HG02678 (cell line): ENCODE measurements around the gene OR52M1.
"Not testable (repeated sequence)": the region's sequence is repeated elsewhere in the genome, so short reads cannot be mapped to it uniquely, and the experiment has no call there.

Source experiments
- ATAC-seq: cut with Tn5 transposase; IDR thresholded peaks from one replicate; pipeline ENCODE4 v1.9.1; 2021; ENCODE audit warnings: mild to moderate bottlenecking, moderate library complexity; ENCODE audit not compliant: unreplicated experiment

Gene OR52M1, protein sequence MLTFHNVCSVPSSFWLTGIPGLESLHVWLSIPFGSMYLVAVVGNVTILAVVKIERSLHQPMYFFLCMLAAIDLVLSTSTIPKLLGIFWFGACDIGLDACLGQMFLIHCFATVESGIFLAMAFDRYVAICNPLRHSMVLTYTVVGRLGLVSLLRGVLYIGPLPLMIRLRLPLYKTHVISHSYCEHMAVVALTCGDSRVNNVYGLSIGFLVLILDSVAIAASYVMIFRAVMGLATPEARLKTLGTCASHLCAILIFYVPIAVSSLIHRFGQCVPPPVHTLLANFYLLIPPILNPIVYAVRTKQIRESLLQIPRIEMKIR

DNA sequence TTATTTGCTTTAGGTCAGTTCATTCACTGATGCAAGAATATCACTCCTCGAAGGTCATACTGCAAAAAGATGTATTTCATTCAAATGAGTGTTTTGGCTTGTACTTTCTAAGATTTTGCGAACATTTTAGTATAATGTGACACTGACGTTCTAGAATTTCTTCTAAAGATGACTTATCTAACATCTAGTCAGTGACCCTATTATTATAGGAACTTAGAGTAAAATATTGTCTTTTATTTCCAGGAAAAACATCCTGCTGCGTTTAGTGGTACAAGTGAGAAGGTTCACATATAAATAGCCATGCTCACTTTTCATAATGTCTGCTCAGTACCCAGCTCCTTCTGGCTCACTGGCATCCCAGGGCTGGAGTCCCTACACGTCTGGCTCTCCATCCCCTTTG lies at the start of gene OR52M1:
Gene OR52M1, plus strand, starts transcription at position 301 of the 400 bp plus-strand sequence. Its CDS starts 0 bp downstream, at position 301.
- ATAC-seq = no peak

DNA sequence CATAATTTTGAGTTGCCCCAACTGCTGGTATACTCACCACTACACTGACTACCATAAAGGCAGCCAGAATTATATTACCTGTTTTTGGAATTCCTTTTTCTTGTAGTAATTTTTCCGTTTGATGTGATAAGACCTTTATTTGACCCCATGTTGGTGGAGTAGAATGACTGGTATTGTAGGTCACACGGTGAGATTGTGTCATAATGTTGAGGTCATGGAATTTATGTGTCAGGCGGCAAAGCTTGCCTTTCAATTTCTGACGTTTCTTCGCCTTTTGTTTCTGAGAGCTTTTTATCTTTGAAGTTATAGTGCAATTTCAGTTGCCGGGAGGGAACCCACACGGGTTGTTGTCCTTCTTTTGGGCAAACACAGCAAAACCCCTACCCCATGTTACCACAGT lies 49.5 kb upstream of the OR52M1 start:
- no peak for ATAC-seq

DNA sequence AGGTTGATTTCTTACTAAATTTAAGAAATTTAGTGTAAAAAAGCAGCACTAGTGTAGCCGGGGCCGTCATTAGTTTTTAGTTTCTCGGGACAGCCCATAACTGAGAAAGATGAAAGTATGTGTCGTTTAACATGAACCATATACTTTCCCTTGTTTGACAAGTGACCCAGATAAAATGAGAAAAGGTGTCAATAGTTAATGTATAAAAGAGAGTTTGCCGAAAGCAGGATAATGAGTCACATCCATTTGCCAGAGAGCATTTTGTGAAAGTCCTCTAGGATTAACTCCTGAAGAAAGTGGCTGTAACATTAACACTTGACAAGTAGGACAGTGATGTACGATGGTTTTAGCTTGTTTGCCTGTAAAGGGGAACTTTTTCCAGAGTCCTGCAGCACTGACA lies 49.0 kb upstream of the OR52M1 start:
- no peak for ATAC-seq

DNA sequence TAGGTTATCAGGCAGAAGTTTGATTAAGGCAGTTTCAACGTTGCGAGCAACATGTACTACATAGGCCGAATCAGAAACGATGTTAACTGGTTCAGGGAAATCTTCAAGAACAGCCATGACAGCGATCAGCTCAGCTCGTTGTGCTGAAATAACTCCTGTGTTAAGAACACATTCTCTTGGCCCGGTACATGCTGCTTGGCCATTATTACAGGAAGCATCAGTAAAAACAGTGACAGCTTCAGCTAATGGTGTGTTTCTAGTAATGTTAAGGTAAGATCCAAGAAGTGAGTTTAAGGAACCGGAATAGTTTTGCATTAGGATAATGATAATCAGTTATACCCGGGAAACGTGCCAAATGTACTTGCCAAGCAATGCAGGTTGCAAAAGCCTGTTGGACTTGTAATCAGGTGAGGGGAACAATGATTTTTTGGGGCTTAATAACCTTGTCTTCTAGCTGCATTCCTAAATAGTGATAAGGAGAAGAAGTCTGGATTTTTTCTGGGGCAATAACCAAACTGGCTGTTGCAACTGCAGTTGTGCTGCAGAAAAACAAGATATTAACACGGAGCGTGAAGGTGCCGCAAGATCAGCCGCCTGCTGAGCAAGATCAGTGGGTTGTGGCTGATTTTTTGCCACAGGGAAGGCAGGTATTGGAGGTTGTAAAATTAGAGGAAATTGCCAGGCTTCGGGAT lies 48.3 kb upstream of the OR52M1 start:
- no peak for ATAC-seq

DNA sequence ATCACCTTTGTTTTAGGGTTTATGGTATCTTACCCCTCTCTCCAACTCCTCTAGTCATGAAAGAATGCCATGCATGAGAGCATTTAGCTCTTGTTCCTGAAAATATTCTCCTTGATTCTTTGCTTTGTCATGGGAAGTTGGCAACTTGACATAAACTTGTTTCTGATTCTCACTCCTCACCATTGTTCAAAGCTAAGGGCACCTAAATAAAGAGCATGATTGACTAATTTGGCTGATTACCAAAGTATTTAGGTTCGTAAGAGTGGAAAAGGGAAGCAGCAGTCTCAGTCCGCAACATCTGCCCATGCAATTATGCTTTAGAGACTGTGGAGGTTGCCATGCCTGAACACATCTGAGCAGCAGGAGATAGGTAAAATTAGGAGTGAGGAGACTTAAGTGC lies 36.1 kb upstream of the OR52M1 start:
- no peak for ATAC-seq

DNA sequence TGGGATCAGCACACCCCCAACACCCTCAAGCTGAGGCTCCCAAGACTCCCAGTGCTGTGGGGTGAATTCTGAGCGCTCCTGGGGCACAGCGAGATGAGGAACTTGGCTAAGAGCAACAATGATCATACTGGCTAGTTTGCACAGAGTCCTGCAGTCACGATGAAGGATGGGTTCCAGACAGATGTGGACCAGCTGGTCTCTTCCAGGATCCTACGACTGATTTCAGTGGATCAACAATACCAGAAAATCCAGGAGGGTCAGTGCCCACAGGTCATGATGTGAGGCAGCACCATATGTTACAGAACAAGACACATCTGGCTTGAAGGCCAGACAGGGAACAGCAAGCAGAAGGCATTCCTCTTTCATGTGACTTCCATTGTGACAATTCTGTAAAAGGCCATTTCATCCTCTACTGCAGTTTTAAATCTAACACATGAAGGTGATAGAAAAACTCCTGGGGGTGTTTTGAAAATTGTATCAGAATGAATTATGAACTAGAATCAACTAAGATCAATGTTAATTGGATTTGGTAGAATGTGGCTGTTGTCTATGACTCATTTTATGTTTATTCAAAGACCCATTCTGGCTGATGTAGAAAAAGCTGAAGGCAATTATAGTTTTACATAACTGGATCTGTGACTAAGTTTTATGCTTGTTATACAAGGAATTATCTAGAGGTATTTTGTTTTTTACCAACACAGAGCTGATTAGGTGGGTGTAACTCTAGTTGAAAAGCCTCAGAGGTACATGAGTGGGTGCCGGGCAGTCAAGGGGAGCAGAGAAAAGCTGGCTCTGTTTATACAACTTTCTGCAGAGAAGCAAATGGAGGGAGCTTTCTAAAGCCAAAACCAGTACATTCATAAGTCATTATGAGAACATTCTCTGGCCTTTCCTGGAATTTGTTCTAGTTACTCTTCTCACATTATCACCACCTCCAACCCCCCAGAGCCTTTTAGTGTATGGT lies 33.4 kb upstream of the OR52M1 start:
- ATAC-seq = no peak

DNA sequence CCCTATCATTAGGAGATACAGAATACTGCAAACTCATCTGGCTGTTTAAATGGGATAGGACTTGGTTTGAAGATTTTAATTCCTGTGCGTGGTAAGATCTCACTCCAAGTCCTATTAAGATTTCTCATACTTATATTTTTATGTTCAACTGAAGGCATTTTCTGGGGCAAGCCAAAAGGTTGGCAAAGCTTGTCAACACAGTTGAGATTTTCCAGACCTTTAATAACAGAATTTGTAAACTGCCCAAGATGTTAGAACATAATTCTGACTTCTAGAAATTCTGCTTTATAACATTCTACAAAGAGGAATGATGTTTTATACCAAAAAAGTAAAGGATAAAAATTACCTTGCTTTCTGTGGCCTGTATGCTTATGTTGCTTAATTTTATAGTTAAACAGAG lies 30.8 kb upstream of the OR52M1 start:
- ATAC-seq = no peak

DNA sequence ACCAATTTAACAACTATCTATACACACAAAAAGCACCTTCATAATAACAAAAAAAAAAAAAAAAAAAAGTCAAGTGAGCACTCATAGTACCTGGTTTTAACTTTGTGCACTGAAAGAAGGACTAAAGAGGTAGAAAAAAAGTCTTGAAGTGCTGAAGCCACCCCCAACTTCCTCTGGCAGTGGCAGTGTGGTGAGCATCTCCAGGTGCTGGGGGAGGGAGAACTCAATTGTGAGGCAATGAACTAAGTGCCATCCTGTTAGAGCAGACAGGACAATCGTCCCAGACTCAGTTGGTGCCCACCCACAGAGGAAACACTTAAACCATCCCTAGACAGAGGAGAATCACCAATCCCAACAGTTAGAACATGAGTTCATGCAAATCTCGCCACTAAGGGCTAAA lies 22.7 kb upstream of the OR52M1 start:
- no peak for ATAC-seq

DNA sequence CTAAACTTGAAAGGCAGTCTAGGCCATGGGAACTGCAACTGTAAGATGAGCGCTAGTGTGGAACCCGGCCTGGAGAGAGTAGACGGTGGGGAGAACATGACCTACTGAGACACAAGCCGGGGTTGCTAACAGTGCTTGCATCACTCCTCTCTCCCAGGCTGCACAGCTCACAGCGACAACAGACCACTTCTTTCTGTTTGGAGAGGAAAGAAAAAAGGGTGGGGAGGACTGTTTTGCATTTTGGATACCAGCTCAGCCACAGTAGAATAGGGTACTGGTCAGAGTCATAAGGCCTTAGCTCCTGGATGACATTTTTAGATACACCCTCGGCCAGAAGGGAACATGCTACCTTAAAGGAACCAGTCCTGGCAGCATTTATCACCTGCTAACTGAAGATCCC lies 22.2 kb upstream of the OR52M1 start:
- ATAC-seq = no peak

DNA sequence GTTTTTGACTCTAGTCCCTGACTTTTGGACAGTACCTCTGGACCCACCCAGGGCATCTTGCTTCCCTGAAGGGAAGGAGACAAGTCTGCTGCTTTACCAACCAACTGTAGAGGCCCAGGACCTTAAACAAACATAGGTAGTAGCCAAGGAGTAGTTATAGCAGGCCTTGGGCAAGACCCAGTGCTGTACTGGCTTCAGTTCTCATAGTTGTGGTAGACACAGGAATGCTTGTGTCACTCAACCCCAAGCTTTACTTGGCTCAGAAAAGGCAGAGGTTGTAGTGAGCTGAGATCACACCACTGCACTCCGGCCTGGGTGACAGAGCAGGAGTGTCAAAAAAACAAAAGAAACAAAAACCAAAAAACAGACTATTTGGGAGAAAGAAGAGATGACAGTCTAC lies 21.3 kb upstream of the OR52M1 start:
- no peak for ATAC-seq

DNA sequence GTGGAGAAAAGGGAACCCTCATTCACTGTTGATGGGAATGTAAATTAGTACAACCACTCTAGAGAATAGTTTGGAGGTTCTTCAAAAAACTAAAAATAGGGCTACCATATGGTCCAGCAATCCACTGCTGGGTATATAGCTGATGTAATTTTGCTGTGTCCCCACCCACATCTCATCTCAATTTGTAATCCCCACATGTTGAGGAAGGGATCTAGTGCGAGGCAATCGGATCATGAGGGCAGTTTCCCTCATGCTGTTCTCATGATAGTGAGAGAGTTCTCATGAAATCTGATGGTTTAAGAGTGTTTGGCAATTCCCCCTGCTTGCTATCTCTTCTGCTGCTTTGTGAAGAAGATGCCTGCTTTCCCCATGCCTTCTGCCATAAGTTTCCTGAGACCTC lies 17.1 kb upstream of the OR52M1 start:
- no peak for ATAC-seq

DNA sequence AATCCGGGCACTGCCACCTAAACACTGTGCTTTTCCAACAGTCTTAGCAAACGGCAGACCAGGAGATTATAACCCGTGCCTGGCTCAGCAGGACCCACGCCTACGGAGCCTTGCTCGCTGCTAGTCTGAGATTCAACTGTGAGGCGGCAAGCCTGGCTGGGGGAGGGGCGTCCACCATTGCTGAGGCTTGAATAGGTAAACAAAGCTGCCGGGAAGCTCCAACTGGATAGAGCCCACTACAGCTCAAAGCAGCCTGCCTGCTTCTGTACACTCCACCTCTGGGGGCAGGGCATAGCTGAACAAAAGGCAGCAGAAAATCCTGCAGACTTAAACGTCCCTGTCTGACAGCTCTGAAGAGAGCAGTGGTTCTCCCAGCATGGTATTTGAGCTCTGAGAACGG lies 13.3 kb upstream of the OR52M1 start:
- not testable (repeated sequence) for ATAC-seq

DNA sequence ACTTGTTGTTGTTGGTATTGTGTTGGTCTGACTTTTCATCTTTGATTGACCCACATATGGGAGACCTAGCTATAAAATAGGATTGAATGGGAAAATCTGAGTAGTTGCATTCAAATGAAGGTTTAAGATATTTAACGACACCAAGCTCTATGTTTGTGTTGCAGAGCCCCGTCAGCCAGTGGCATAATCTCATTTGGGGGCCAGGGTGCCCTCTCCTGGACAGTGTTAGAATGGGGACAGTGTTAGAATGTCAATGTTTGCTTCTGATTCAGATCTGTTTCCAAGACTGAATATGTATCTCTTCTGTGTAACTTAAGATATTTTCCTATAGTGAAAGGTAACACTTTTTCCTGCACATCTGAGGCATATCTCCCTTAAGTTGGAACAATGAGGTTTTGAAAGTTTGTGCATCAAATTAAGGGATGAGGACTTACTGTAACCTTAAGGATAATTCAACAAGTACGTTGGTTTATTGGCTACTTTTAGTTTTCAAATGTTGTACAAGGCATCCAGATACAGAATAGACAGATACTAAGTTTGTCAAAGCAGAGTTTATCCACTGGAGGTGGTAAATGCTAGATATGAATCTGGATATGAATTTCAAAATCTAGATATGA lies 5.3 kb upstream of the OR52M1 start:
- peak; percentile 47 for ATAC-seq

DNA sequence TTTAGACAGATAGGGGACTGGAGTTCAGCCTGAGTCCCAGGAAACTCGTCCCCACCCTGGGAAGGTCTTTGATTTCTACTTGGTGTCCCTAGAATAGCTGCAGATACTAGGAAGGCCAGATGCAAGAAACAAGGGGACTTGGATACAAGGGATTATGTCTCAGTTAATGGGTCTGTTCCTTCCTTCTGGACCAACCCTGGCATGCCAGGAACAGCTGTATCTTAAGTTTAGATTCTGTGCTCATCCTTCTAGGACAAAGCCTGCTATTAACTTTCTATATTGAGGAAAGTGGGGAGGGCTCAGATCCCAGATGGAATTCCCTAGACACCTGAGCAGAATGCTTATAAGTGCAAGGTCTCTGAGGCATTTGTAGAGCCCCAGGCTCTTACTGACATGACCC lies 3.9 kb upstream of the OR52M1 start:
- ATAC-seq = no peak

DNA sequence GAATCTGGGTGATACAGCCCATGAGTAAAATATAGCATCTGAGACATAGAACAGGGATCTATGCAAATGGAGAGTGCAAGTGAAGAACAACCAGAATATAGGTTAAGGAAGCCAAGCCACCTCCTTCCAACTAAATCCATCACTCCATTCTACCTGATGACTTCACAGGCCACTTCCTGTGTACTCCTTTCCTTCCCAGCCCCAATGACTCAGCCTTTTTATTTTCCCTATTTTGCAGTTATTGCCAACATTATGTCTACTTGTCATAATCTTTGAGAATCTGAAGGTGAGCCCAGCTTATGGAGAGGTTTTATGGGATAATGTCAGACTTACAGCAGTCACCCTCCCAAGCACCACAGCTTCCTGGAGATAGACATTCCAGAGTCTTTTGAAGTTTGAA lies 1.4 kb upstream of the OR52M1 start:
- ATAC-seq = no peak

DNA sequence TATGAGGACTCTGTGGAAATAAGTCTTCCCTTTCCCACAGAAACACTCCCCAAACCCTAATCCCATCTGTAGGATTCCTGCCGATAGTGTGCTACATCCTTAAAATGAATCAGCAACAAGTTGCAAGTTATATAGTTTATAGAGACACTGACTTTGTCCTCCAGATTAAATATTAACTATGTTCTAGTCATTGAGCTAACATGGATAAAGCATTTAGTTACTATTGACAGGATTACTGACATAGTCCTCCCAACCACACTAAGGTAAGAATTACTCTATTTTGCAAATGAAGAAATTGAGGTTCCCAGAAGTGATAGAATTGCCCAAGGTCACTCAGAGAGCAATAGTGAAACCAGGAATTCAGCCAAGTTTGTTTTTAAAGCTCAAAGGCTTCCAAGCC lies 1.9 kb downstream of the OR52M1 start:
- no peak for ATAC-seq

DNA sequence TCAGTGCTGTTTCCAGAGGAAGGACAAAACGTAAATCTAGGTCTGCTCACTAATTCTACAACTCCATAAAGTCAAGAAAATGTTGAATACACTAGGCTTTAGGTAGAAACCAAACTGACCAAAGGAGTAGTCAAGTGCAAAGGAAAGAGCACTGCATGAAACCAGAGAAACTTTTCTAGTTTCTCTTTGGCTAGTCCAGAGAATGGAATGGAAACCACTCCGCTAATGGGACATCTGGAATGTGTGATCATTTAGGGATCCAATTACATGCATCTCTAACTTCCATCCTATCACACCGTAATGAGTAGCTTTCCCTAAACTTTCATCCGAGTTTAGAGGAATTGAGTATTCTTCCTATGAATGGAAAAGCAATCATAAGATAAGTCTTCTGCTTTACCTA lies 2.4 kb downstream of the OR52M1 start:
- ATAC-seq = no peak

DNA sequence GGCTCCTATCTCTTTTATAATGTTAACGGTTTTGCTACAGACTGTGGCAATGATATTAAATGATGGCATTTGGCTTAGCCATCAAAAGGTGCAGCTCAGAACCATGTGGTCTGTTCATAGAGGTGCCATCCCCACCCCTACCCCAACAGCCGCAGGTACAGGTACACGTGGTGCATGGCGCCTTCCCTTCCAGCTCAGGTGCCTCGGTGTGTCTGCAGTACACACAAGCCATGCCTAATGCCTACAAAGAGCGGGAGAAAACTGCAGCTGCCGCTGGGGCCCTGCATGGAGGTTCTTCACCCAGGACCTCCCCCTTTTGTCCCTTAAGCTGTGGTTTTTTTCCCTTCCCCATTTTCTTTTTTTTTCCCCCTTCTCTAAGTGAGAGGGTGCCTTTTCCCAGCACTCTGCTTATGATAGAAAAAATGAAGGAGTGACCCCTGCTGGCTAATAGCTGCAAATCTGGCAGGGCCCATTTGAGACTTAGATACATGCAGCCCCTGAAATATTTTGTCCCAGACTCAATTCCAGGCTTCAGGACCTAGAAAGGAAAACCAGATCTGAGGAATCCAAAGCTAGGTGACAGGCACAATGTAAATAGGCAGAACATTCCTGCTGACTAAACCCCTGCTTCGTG lies 6.5 kb downstream of the OR52M1 start:
- no peak for ATAC-seq

DNA sequence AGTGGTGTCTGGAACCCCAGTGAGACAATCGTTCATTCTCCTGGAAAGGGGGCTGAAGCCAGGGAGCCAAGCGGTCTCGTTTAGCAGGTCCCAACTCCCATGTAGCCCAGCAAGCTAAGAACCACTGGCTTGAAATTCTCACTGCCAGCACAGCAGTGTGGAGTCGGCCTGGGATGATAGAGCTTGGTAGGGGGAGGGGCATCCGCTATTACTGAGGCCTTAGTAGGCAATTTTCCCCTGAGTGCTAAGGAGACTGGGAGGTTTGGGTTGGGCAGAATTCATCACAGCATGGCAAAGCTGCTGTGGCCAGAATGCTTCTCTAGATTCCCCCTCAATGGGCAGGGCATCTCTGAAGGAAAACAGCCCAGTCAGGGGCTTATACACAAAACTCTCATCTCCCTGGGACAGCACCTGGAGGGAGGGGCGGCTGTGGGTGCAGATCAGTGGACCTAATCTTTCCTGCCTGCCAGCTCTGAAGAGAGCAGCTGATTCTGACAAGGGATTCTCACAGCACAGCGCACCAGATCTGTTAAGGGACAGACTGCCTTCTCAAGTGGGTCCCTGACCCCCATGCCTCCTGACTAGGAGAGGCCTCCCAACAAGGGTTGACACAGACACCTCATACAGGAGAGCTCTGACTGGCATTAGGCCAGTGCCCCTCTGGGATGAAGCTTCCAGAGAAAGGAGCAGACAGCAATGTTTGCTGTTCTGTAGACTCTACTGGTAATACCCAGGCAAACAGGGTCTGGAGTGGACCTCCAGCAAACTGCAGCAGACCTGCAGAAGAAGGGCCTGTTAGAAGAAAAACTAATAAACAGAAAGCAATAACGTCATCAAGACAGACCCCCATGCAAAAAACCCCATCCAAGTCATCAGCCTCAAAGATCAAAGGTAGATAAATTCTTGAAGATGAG lies 14.8 kb downstream of the OR52M1 start:
- no peak for ATAC-seq

DNA sequence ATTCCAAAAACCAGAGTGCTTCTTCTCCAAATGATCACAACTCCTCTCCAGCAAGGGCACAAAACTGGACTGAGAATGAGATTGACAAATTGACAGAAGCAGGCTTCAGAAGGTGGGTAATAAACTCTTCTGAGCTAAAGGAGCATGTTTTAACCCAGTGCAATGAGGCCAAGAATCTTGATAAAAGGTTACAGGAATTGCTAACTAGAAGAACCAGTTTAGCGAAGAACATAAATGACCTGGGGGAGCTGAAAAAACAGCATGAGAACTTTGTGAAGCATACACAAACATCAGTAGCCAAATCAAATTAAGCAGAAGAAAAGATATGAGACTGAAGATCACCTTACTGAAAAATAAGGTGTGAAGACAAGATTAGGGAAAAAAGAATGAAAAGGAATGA lies 15.5 kb downstream of the OR52M1 start:
- no peak for ATAC-seq
